Medulla oblongata (tissue), 1 donor: ENCODE measurements around the gene VTI1A.
"Not testable (repeated sequence)": the region's sequence is repeated elsewhere in the genome, so short reads cannot be mapped to it uniquely, and the experiment has no call there.

Source experiments
- DNase-seq: peaks from one replicate; pipeline ENCODE4 v3.0.0-alpha.2; 2015; ENCODE audit errors: extremely low spot score

Gene VTI1A

DNA sequence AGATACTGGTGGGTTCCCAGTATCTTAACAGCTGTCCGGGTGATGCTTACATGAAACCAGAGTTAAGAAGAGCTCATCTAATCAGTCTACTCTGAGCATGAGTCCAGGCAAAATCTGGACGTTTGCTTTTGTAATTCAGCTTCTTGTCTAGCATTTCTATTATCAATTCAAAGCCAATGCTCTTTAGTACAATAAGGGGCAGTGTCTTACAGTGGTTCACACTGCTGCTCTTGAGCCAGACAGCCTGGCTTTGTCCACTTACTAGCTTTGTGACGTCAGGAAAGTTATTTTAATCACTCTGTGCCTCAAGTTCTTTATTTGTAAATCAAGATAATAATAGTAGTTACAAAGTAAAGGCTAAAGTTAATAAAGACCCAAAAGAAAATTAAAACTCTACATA is 275.7 kb downstream of the VTI1A start:
- DNase-seq = peak; percentile 73

- DNase-seq = no peak
Measured at GRCh38 chr10:112723876-112724275, 276.9 kb downstream of the VTI1A start.

- no peak for DNase-seq
Measured at GRCh38 chr10:112724404-112724991, 277.5 kb downstream of the VTI1A start.

GRCh38 chr10:112728118-112728883 is 281.3 kb downstream of the VTI1A start:
- DNase-seq = no peak

DNA sequence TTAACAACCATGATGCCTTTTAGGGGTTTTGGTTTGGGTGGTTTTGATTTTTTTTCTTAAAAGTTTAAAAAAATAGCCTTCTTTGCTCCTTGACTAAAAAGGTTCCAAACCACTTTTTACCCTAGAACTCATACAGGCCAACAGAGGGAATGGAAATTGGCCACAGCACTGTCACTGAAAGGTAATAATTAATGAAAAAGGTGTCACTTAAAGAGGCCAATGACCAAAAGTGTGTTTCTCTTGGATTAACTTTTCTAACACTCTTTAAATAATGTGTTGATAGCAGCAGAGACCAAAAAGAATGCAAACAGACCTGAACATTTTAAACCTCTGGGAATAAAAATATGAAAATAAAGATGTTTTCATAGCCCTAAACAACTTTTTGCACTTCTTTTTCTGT is 282.0 kb downstream of the VTI1A start:
- no peak for DNase-seq

DNA sequence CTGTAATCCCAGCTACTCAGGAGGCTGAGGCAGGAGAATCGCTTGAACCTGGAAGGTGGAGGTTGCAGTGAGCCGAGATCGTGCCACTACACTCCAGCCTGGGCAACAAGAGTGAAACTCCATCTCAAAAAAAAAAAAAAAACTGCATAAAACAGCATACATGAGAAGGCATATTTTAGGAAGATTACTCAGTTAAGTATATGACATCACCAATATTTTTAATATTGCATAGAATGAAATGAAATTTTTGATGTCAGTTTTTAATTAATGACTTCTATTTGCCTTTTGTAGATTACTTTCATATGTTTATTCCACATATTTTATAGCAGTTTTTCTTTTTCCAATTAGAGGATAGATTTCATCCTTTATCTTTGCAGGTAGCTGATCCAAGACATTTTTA is 284.4 kb downstream of the VTI1A start:
- not testable (repeated sequence) for DNase-seq

DNA sequence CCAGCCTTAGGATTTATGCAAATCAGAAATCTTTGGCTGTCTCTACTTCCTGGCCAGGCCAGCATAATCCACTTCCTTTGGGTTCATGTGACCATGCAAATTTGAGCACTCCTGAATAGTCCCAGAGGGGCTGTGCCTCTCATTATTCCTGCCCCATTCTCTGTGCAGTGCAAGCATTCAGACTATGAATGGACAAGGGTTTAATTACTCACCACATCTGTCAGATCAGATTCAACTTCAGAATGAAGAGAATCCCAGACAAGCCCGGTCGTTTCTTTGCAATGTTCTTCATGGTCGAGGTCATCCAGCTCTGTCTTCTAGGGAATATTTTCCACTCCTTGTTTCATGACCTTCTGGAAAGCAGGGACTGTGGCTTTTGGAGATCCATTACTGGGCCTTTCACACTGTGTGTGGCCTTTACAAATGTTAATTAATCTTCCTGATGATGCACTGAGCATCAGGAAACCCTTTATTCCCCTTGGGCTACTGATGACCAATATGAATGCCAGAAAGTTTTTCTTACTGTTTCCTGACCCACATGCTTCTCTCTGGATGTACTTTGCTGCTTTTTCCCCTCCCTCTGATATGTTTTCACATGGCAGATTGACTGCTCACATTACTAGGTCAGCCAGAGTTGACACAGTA is 285.4 kb downstream of the VTI1A start:
- DNase-seq = peak; percentile 29

- DNase-seq = no peak
Measured at GRCh38 chr10:112735041-112735695, 288.2 kb downstream of the VTI1A start.

- no peak for DNase-seq
Measured at GRCh38 chr10:112738606-112739591, 291.9 kb downstream of the VTI1A start.

- no peak for DNase-seq
Measured at GRCh38 chr10:112739592-112740353, 292.8 kb downstream of the VTI1A start.

- no peak for DNase-seq
Measured at GRCh38 chr10:112741830-112742402, 294.9 kb downstream of the VTI1A start.

GRCh38 chr10:112744181-112745096 is 297.4 kb downstream of the VTI1A start:
- no peak for DNase-seq

DNA sequence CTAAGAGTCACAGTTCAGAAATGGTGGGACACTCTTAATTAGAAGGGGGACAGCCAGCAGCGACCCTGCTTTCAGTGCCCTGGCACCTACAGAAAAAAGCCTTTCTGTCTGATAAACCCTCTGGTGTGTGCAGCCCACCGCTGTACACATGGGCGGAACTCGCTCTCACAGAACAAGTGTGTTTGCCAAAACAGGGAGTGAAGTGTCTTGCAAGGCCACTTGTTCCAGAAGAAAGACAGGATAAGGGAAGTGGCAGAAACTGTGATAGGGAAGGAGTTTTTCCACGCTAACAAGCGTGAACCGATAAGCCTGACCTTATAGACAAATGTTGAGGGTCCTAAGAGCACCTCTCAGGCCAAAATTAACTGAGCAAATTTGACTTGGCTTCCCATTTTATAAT is 299.3 kb downstream of the VTI1A start:
- no peak for DNase-seq

GRCh38 chr10:112750427-112751167 is 303.6 kb downstream of the VTI1A start:
- DNase-seq = no peak

- no peak for DNase-seq
Measured at GRCh38 chr10:112751651-112752050, 304.6 kb downstream of the VTI1A start.

GRCh38 chr10:112752288-112752687 is 305.3 kb downstream of the VTI1A start:
- no peak for DNase-seq

DNA sequence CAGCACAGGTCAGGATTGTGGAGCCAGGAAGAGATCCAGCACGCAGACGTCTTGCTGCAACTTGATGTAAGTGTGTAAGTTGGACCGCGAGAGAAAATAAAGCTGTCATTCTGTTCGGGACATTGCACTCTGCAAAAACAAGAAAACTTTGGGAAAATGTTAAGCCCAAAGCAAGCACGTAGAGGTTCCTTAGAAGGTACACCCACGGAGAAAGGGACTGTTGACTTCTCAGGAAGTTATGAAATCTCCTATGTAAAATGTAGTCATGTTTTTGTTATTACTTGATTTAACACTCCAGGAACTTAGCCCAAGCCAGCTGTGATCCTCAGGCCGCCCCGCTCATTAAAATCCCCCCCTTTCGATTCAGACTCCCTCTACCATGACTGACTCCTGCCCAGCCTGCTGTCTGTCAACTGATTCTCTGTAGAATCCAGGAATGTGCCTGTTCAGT is 307.0 kb downstream of the VTI1A start:
- DNase-seq = no peak
